Suprapubic skin (tissue), 4 donors: ENCODE results near the gene RGS11.

Experiments
- CTCF ChIP-seq, 2 donors: fragments of 200-600 bp in 1 of 2; fragments of 450-650 bp in 1 of 2; sonication (generic) in 1 of 2; IDR thresholded peaks; one replicate each; pipeline ENCODE4 v1.5.1; 2016 to 2019; ENCODE audit warnings: antibody characterized with exemption in 2 of 2, mild to moderate bottlenecking in 1 of 2, moderate library complexity in 1 of 2
- POLR2A ChIP-seq, 2 donors: fragments of 450-650 bp; IDR thresholded peaks; one replicate each; pipeline ENCODE4 v1.6.1; 2017; ENCODE audit warnings: antibody characterized with exemption in 2 of 2, mild to moderate bottlenecking in 2 of 2, moderate library complexity in 2 of 2
- POLR2AphosphoS5 ChIP-seq, 3 donors: sonication (generic); formaldehyde crosslinking; IDR thresholded peaks; one replicate each; pipeline ENCODE4 v1.6.1; 2017; ENCODE audit warnings: antibody characterized with exemption in 3 of 3

- TF ChIP-seq CTCF (IDR thresholded peaks at IDR 0.05) (no peak), POLR2A (IDR thresholded peaks at IDR 0.05) (no peak), POLR2AphosphoS5 (IDR thresholded peaks at IDR 0.05) (no peak)
Measured at GRCh38 chr16:321532-321931, 45.8 kb upstream of the RGS11 start.
